HCT116 (cell line): ENCODE results near the gene SH2D7. TPM values are rescaled to one million over a fixed set of nuclear protein-coding genes. Genes with fewer than 3 reads are reported as not detected.

Experiments used
- ATAC-seq: fragments of 200-7000 bp; cut with Tn5 transposase; 2 replicates; pipeline ENCODE4 v1.9.1; 2020; ENCODE audit warnings: mild to moderate bottlenecking, moderate library complexity
- BruUV-seq: library from RNA; stranded (reverse); fragments of 400-500 nt; replicated peaks from 2 replicates; lab custom pipeline; 2021; lab: Mats Ljungman, UMichigan
- CTCF ChIA-PET: fragments of 300-600 bp; sonication (Branson Sonifier 250); formaldehyde crosslinking; loops from one replicate; lab custom pipeline; 2021; ENCODE audit warnings: antibody characterized with exemption; lab: Charles Lee
- POLR2A ChIA-PET: fragments of 300-600, 350-600 bp; sonication (Branson Sonifier 250); formaldehyde crosslinking; loops from one replicate; lab custom pipeline; 2021; ENCODE audit warnings: antibody characterized with exemption; lab: Charles Lee
- RAD21 ChIA-PET, 2 experiments: fragments of 300-600 bp; sonication (Branson Sonifier 250); formaldehyde crosslinking; loops; one replicate each; lab custom pipeline; 2023; ENCODE audit warnings: low total read pairs in 2 of 2; ENCODE audit not compliant: uncharacterized antibody in 2 of 2, unreplicated experiment in 2 of 2, low non-redundant PET in 1 of 2; lab: Charles Lee
- DNase-seq: peaks from one replicate; pipeline ENCODE4 v3.0.0-alpha.2; 2010; ENCODE audit warnings: low read depth, low spot score
- H2AFZ ChIP-seq: fragments of 200-600 bp; shearing (Covaris generic), sonication (generic); 2 replicates; pipeline ENCODE4 v1.6.1; 2017; ENCODE audit warnings: low read depth, mixed run types, mixed read lengths, antibody characterized with exemption, low read length; ENCODE audit not compliant: poor library complexity, severe bottlenecking
- H3K27ac ChIP-seq: 2 replicates; pipeline ENCODE4 v1.5.1; 2012; ENCODE audit warnings: low read depth, low read length
- H3K27me3 ChIP-seq: fragments of 200-600 bp; sonication (generic); 2 replicates; pipeline ENCODE4 v1.6.1; 2016; ENCODE audit warnings: mixed run types, low read length, mixed read lengths; ENCODE audit not compliant: insufficient read depth
- H3K36me3 ChIP-seq, 2 experiments: fragments of 200-500 bp in 1 of 2; fragments of 200-600 bp in 1 of 2; sonication (Bioruptor generic) in 1 of 2; sonication (generic) in 1 of 2; 2 replicates each; pipeline versions ENCODE4 v1.5.1 to v1.6.1; 2014 to 2016; ENCODE audit warnings: low read length in 2 of 2, inconsistent platforms in 1 of 2, mixed read lengths in 1 of 2, mixed run types in 1 of 2; ENCODE audit not compliant: insufficient read depth in 2 of 2, control insufficient read depth in 1 of 2
- H3K4me1 ChIP-seq, 2 experiments: fragments of 200-600 bp in 1 of 2; sonication (generic) in 1 of 2; 2 replicates each; pipeline versions ENCODE4 v1.5.1 to v1.6.1; 2012 to 2017; ENCODE audit warnings: low read length in 2 of 2, inconsistent platforms in 1 of 2, mild to moderate bottlenecking in 1 of 2, mixed read lengths in 1 of 2, mixed run types in 1 of 2, moderate library complexity in 1 of 2; ENCODE audit not compliant: insufficient read depth in 2 of 2, control insufficient read depth in 1 of 2
- H3K4me2 ChIP-seq: fragments of 200-600 bp; sonication (generic); 2 replicates; pipeline ENCODE4 v1.6.1; 2017; ENCODE audit warnings: mixed run types, low read length, mixed read lengths
- H3K4me3 ChIP-seq, 2 experiments: fragments of 200-600 bp in 1 of 2; sonication (generic) in 1 of 2; replicated peaks in 1 of 2; 2 replicates each; pipeline ENCODE4 v1.5.1; 2011 to 2016; ENCODE audit warnings: low read length in 2 of 2, control low read depth in 1 of 2, low read depth in 1 of 2, mild to moderate bottlenecking in 1 of 2, mixed read lengths in 1 of 2, mixed run types in 1 of 2
- H3K79me2 ChIP-seq: fragments of 200-600 bp; sonication (generic); 2 replicates; pipeline ENCODE4 v1.6.1; 2017; ENCODE audit warnings: mild to moderate bottlenecking, mixed run types, low read length, moderate library complexity, mixed read lengths; ENCODE audit not compliant: insufficient read depth
- H3K9ac ChIP-seq: fragments of 200-600 bp; sonication (generic); 2 replicates; pipeline ENCODE4 v1.6.1; 2016; ENCODE audit warnings: low read length, mixed read lengths
- H3K9me2 ChIP-seq: fragments of 200-600 bp; sonication (generic), shearing (Covaris generic); 2 replicates; pipeline ENCODE4 v1.6.1; 2017; ENCODE audit warnings: mixed run types, mild to moderate bottlenecking, moderate library complexity; ENCODE audit not compliant: insufficient read depth
- H3K9me3 ChIP-seq, 2 experiments: fragments of 200-500 bp in 1 of 2; fragments of 200-600 bp in 1 of 2; sonication (Bioruptor generic) in 1 of 2; sonication (generic) in 1 of 2; 2 replicates each; pipeline ENCODE4 v1.6.1; 2014 to 2017; ENCODE audit warnings: low read length in 2 of 2, mixed read lengths in 2 of 2, inconsistent platforms in 1 of 2, low read depth in 1 of 2, mild to moderate bottlenecking in 1 of 2, mixed run types in 1 of 2, moderate library complexity in 1 of 2; ENCODE audit not compliant: control insufficient read depth in 1 of 2, insufficient read depth in 1 of 2
- H4K20me1 ChIP-seq: fragments of 200-600 bp; sonication (generic), shearing (Covaris generic); 2 replicates; pipeline ENCODE4 v1.6.1; 2017; ENCODE audit warnings: mixed run types, mild to moderate bottlenecking, moderate library complexity; ENCODE audit not compliant: insufficient read depth
- ELF1 ChIP-seq: IDR thresholded peaks from 2 replicates; pipeline ENCODE4 v1.6.1; 2012; ENCODE audit warnings: low read depth, borderline replicate concordance
- FOSL1 ChIP-seq: IDR thresholded peaks from 2 replicates; pipeline ENCODE4 v1.6.1; 2012; ENCODE audit warnings: low read depth
- POLR2A ChIP-seq: IDR thresholded peaks from 2 replicates; pipeline ENCODE4 v1.7.0; 2011; ENCODE audit warnings: borderline replicate concordance; ENCODE audit not compliant: insufficient read depth, insufficient read length; ENCODE audit errors: extremely low read depth
- RAD21 ChIP-seq: IDR thresholded peaks from 2 replicates; pipeline ENCODE4 v1.6.1; 2012; ENCODE audit warnings: low read depth, mild to moderate bottlenecking
- SIN3A ChIP-seq: IDR thresholded peaks from 2 replicates; pipeline ENCODE4 v1.6.1; 2012; ENCODE audit warnings: low read depth
- SP1 ChIP-seq: IDR thresholded peaks from 2 replicates; pipeline ENCODE4 v1.6.1; 2012; ENCODE audit warnings: low read depth
- SRF ChIP-seq: IDR thresholded peaks from 2 replicates; pipeline ENCODE4 v1.6.1; 2012; ENCODE audit warnings: low read depth
- TCF7L2 ChIP-seq: IDR thresholded peaks from 2 replicates; pipeline ENCODE4 v1.7.0; 2011; ENCODE audit warnings: borderline replicate concordance, inconsistent platforms; ENCODE audit not compliant: insufficient read depth, insufficient read length; ENCODE audit errors: extremely low read depth
- YY1 ChIP-seq: IDR thresholded peaks from 2 replicates; pipeline ENCODE4 v1.6.1; 2011; ENCODE audit warnings: low read length, low read depth, moderate library complexity, mild to moderate bottlenecking; ENCODE audit not compliant: insufficient replicate concordance; ENCODE audit errors: extremely low read depth
- intact Hi-C: fragments of 100-400 bp; cut with micrococcal nuclease; formaldehyde crosslinking; loops from 2 replicates; pipeline ENCODE4 v1.10.0; 2022
- total RNA-seq: library from RNA; stranded (reverse); gene quantifications from one replicate; pipeline ENCODE4 v1.2.1, GENCODE V29; 2021; ENCODE audit not compliant: unreplicated experiment
- TF ChIP-seq, protein P1 (sequence below): IDR thresholded peaks from 2 replicates; pipeline ENCODE4 v1.6.1; 2012; ENCODE audit warnings: low read depth
- TF ChIP-seq, protein P2 (sequence below): IDR thresholded peaks from 2 replicates; pipeline ENCODE4 v1.6.1; 2012
- TF ChIP-seq, protein P3 (sequence below): IDR thresholded peaks from 2 replicates; pipeline ENCODE4 v1.6.1; 2011; ENCODE audit warnings: mild to moderate bottlenecking, low read length, moderate library complexity; ENCODE audit not compliant: insufficient replicate concordance; ENCODE audit errors: extremely low read depth
- TF ChIP-seq, protein P4 (sequence below): IDR thresholded peaks from 2 replicates; pipeline ENCODE4 v1.6.1; 2012

The SH2D7 gene
- total RNA-seq, 1 experiment from 2014 or later = not detected

DNA sequence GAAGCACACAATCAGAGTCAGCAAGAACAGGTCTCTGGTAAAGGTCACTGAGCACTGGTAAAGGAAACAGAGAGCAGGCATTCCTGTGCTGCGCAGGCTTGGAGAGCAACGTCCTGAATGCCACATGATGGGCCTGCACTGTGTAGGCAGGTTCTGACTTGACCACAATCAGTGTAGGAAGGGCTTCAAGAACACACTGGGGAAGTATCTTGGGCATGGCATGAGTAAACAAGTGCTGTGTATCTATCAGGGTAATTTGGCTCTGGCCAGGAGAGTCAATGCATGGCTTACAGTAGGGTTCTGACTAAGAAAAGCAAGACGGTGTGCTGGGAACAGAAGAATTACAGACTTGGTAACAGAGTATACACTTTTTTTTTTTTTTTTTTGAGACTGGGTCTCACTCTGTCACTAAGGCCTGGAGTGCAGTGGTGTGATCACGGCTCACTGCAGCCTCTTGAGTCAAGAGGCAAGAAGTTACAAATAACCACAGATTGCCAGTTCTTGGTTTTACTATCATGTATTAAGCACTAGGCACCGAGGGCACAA lies 45.5 kb upstream of the SH2D7 start:
- BruUV-seq = no TSS peak
- Histone ChIP-seq H3K27ac (no peak overlapping the region), H3K9ac (no peak overlapping the region)
- ATAC-seq = no peak
- TF ChIP-seq, protein P1, sequence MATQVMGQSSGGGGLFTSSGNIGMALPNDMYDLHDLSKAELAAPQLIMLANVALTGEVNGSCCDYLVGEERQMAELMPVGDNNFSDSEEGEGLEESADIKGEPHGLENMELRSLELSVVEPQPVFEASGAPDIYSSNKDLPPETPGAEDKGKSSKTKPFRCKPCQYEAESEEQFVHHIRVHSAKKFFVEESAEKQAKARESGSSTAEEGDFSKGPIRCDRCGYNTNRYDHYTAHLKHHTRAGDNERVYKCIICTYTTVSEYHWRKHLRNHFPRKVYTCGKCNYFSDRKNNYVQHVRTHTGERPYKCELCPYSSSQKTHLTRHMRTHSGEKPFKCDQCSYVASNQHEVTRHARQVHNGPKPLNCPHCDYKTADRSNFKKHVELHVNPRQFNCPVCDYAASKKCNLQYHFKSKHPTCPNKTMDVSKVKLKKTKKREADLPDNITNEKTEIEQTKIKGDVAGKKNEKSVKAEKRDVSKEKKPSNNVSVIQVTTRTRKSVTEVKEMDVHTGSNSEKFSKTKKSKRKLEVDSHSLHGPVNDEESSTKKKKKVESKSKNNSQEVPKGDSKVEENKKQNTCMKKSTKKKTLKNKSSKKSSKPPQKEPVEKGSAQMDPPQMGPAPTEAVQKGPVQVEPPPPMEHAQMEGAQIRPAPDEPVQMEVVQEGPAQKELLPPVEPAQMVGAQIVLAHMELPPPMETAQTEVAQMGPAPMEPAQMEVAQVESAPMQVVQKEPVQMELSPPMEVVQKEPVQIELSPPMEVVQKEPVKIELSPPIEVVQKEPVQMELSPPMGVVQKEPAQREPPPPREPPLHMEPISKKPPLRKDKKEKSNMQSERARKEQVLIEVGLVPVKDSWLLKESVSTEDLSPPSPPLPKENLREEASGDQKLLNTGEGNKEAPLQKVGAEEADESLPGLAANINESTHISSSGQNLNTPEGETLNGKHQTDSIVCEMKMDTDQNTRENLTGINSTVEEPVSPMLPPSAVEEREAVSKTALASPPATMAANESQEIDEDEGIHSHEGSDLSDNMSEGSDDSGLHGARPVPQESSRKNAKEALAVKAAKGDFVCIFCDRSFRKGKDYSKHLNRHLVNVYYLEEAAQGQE = no peak
- TF ChIP-seq SP1 = no peak
- TF ChIP-seq, all 23 proteins: peak for 0
- H3K9me2 ChIP-seq = no peaks in the 10 kb centered on the region
- H4K20me1 ChIP-seq = no peaks in the 10 kb centered on the region
- intact Hi-C loops = no loop called here
- H3K4me2 ChIP-seq = no peak overlapping the region
- H3K36me3 ChIP-seq = no peaks in the 10 kb centered on the region; a peak in 1 of 4 replicates
- no peak overlapping the region for H3K4me3 ChIP-seq
- ChIA-PET RAD21 (no interaction called here), POLR2A (no interaction called here), CTCF (no interaction called here)
- DNase-seq = no peak
- no peaks in the 10 kb centered on the region for H3K27me3 ChIP-seq
- H3K9me3 ChIP-seq = no peaks in the 10 kb centered on the region
- no peaks in the 10 kb centered on the region for H3K79me2 ChIP-seq
- H2AFZ ChIP-seq = no peak overlapping the region
- H3K4me1 ChIP-seq = peaks cover under 1 to 2% of the 10 kb centered on the region in 2 experiments; a peak in 3 of 4 replicates

DNA sequence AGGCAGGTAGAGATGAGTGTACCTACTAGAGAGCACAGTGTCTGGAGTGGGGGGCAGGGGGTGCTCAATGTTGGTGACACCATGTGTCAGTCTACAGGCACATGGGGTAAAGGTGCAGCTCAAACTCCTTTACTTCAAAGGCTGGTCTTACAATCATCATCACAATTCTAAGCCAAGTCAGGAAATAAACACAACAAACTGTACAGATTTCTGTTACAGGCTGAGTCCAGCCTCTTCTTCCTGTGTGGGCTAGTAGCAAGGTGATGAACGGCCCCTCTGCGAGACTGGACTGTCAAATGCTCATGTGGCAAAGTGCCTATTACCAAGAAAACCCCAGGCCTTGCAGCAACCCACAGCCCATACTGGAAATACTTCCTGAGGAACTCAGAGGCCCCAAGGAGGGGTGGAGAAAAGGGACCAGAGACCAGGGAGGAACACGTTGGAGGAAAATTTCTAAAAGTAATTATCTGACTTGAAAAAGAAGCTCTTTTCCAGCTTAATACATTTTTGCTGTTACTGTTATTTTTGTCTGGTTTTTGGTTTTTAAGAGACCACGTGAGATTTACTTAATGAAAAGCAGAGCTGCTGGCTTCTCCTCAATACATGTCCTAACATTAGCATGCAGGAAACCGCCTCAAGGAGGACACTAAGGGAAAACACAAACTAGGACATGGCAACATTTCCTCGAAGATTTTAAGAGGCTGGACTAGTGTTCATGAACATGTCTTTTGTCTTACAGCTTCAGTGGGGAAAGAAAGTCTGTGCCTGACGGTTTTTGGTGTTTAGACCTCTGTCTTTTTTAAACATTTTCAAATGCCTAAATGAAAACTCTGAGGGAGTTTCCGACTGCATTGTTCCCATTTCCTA lies 44.4 kb upstream of the SH2D7 start:
- H3K4me2 ChIP-seq = no peak overlapping the region
- TF ChIP-seq FOSL1 (no peak), SIN3A (no peak), POLR2A (no peak), RAD21 (no peak), SRF (no peak), ELF1 (no peak), YY1 (no peak), TCF7L2 (no peak)
- TF ChIP-seq, protein P2, sequence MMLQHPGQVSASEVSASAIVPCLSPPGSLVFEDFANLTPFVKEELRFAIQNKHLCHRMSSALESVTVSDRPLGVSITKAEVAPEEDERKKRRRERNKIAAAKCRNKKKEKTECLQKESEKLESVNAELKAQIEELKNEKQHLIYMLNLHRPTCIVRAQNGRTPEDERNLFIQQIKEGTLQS = no peak
- TF ChIP-seq, protein P3, sequence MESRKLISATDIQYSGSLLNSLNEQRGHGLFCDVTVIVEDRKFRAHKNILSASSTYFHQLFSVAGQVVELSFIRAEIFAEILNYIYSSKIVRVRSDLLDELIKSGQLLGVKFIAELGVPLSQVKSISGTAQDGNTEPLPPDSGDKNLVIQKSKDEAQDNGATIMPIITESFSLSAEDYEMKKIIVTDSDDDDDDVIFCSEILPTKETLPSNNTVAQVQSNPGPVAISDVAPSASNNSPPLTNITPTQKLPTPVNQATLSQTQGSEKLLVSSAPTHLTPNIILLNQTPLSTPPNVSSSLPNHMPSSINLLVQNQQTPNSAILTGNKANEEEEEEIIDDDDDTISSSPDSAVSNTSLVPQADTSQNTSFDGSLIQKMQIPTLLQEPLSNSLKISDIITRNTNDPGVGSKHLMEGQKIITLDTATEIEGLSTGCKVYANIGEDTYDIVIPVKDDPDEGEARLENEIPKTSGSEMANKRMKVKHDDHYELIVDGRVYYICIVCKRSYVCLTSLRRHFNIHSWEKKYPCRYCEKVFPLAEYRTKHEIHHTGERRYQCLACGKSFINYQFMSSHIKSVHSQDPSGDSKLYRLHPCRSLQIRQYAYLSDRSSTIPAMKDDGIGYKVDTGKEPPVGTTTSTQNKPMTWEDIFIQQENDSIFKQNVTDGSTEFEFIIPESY = no peak
- TF ChIP-seq, protein P4, sequence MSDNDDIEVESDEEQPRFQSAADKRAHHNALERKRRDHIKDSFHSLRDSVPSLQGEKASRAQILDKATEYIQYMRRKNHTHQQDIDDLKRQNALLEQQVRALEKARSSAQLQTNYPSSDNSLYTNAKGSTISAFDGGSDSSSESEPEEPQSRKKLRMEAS = no peak

More for the DNA sequence above, 44.4 kb upstream of the SH2D7 start:
- no peaks in the 10 kb centered on the region; a peak in 1 of 4 replicates for H3K36me3 ChIP-seq
- no peaks in the 10 kb centered on the region for H4K20me1 ChIP-seq
- ChIA-PET CTCF (no interaction called here), RAD21 (no interaction called here), POLR2A (no interaction called here)
- no peak overlapping the region for H3K9ac ChIP-seq
- no peak overlapping the region for H3K27ac ChIP-seq
- H3K9me3 ChIP-seq = no peaks in the 10 kb centered on the region
- DNase-seq (no peak), ATAC-seq (no peak)
- H2AFZ ChIP-seq = no peak overlapping the region
- no peaks in the 10 kb centered on the region for H3K9me2 ChIP-seq
- intact Hi-C loops = no loop called here
- no peak overlapping the region for H3K4me3 ChIP-seq
- H3K79me2 ChIP-seq = no peaks in the 10 kb centered on the region
- H3K27me3 ChIP-seq = no peaks in the 10 kb centered on the region
- no TSS peak for BruUV-seq
- peaks cover 7 to 8% of the 10 kb centered on the region in 2 experiments for H3K4me1 ChIP-seq
